Measurements from ENCODE around the gene OPCML.

Gene OPCML

GRCh38 chr11:132914600-132914999, 617.7 kb downstream of the OPCML start:
- H3K4me1 ChIP-seq (ENCODE audit: control insufficient read depth, insufficient read depth, low read length), result no peaks in the 10 kb centered on the region
- H3K9me3 ChIP-seq (ENCODE audit: control insufficient read depth, insufficient read depth, low read length), result no peaks in the 10 kb centered on the region
- no peak overlapping the region for H3K9ac ChIP-seq (ENCODE audit: low read depth, low read length)
- H3K27me3 ChIP-seq (ENCODE audit: control insufficient read depth, insufficient read depth, low read length), result no peaks in the 10 kb centered on the region
- H3K4me3 ChIP-seq (ENCODE audit: low read depth, low read length), result no peak overlapping the region
- no peaks in the 10 kb centered on the region for H3K36me3 ChIP-seq (ENCODE audit: control insufficient read depth, insufficient read depth, low read length)

GRCh38 chr11:132913886-132914285, 618.4 kb downstream of the OPCML start:
- Histone ChIP-seq H3K4me1 (ENCODE audit: control insufficient read depth, insufficient read depth, low read length) (no peaks in the 10 kb centered on the region), H3K4me3 (ENCODE audit: low read depth, low read length) (no peak overlapping the region), H3K9ac (ENCODE audit: low read depth, low read length) (no peak overlapping the region), H3K9me3 (ENCODE audit: control insufficient read depth, insufficient read depth, low read length) (no peaks in the 10 kb centered on the region), H3K27me3 (ENCODE audit: control insufficient read depth, insufficient read depth, low read length) (no peaks in the 10 kb centered on the region), H3K36me3 (ENCODE audit: control insufficient read depth, insufficient read depth, low read length) (no peaks in the 10 kb centered on the region)

DNA sequence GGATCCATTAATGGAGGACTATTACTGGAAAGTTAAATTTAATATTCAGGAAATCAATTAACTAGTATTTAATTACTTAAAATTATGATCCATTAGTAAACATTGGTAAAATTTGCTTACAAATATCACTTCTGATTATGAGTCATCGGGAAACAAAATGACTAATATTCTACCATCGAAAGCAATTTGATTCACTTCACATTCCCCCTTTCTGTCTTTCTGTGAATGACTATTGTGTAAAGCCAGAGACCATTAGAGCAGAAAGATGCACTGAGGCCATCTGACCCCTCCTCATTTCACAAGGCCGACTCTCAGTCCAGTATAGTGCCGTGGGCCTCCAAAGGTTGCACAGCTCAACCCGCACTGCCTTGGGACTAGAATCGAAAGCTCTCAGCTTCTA, 619.0 kb downstream of the OPCML start:
- Histone ChIP-seq H3K27me3 (ENCODE audit: control insufficient read depth, insufficient read depth, low read length) (no peaks in the 10 kb centered on the region), H3K36me3 (ENCODE audit: control insufficient read depth, insufficient read depth, low read length) (no peaks in the 10 kb centered on the region), H3K9me3 (ENCODE audit: control insufficient read depth, insufficient read depth, low read length) (no peaks in the 10 kb centered on the region), H3K4me1 (ENCODE audit: control insufficient read depth, insufficient read depth, low read length) (no peaks in the 10 kb centered on the region), H3K9ac (ENCODE audit: low read depth, low read length) (no peak overlapping the region), H3K4me3 (ENCODE audit: low read depth, low read length) (no peak overlapping the region)

- Histone ChIP-seq H3K9me3 (ENCODE audit: control insufficient read depth, insufficient read depth, low read length) (no peaks in the 10 kb centered on the region), H3K27me3 (ENCODE audit: control insufficient read depth, insufficient read depth, low read length) (no peaks in the 10 kb centered on the region), H3K4me3 (ENCODE audit: low read depth, low read length) (no peak overlapping the region), H3K4me1 (ENCODE audit: control insufficient read depth, insufficient read depth, low read length) (no peaks in the 10 kb centered on the region), H3K9ac (ENCODE audit: low read depth, low read length) (no peak overlapping the region), H3K36me3 (ENCODE audit: control insufficient read depth, insufficient read depth, low read length) (no peaks in the 10 kb centered on the region)
Observed at GRCh38 chr11:132911186-132911585, 621.1 kb downstream of the OPCML start.

DNA sequence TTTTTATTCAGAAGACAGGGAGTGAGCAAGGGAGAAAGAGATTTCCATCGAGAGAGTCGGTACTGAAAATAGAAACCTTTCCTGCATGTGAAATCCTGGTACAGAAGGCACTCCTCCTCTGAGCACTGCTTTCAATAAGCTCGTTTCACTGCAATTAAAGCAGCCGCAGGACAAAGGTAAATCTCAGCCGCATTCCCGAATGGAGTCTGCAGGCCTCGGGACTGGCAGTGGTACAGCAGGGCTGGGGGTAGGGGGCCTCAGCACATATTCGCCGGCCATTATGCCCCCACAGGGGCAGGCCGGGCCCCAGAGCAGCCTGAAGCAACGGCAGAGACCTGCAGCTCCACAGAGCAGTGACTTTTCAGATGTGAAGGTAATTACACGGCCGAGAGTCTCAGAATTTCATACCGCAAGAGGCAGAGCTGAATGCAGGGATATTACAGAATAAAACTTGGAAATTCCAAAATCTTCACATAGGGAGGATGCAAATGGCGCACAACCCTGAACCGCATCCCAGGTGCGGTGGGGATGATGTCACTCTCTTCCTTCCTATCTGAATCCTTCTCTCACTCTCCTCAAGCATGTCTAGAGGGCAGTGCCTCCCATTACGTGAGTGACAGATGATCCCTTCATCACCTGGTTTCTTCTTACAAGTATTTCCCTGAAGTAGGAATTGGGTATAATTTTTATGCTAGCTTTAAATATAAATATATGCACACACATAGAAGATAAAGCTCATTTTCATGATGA, 622.1 kb downstream of the OPCML start:
- Histone ChIP-seq H3K9me3 (ENCODE audit: control insufficient read depth, insufficient read depth, low read length) (no peaks in the 10 kb centered on the region), H3K36me3 (ENCODE audit: control insufficient read depth, insufficient read depth, low read length) (no peaks in the 10 kb centered on the region), H3K27me3 (ENCODE audit: control insufficient read depth, insufficient read depth, low read length) (no peaks in the 10 kb centered on the region), H3K4me1 (ENCODE audit: control insufficient read depth, insufficient read depth, low read length) (no peaks in the 10 kb centered on the region), H3K4me3 (ENCODE audit: low read depth, low read length) (no peak overlapping the region), H3K9ac (ENCODE audit: low read depth, low read length) (no peak overlapping the region)

DNA sequence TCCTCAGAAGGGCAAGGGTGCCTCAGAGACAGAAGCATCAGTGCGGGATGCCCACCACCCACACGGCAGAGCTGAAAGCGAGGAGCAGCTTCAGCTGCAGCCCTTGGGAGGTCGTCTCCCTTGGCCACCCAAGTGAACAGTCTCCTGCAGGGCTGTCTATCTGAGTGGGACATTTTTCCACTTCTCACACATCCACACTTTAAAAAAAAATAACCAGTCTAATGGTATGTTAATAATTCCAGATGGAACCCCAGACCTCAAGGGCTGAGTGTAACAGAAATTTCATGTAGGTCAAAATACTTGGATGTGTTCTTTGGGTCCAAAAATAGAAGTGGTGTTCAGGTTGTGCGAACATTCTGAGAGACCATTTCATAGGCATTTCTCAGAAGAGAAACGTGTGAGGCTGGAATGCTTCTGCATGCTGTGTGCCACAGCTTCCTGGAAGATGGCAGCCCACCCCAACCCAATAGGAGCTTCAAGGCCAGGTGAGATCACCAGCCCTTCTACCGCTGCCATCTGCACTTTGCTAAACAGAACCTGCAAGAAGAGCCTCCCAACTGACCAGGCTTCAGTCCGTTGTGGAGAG, 623.2 kb downstream of the OPCML start:
- no peaks in the 10 kb centered on the region for H3K27me3 ChIP-seq (ENCODE audit: control insufficient read depth, insufficient read depth, low read length)
- no peak overlapping the region for H3K4me3 ChIP-seq (ENCODE audit: low read depth, low read length)
- no peak overlapping the region for H3K9ac ChIP-seq (ENCODE audit: low read depth, low read length)
- H3K4me1 ChIP-seq (ENCODE audit: control insufficient read depth, insufficient read depth, low read length), result no peaks in the 10 kb centered on the region
- H3K9me3 ChIP-seq (ENCODE audit: control insufficient read depth, insufficient read depth, low read length), result no peaks in the 10 kb centered on the region
- no peaks in the 10 kb centered on the region for H3K36me3 ChIP-seq (ENCODE audit: control insufficient read depth, insufficient read depth, low read length)

DNA sequence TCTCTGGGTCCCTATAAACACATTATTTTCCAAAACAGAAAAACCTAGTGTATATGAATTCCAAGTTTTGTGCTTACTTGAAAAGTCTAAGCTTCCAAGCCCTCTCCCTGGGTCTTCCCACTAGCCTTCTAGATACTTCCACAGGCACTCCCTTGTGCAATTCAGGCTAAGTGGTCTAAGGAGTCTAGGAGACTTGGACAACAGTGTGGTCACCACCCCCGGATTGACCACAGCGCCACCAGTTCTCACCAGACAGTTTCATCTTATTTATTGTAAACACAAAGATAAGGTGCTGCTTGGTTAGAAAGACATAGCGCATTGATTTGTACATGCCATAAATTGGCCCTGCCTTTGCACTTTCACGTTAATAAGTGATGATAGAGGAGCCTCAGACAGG, 623.9 kb downstream of the OPCML start:
- Histone ChIP-seq H3K36me3 (ENCODE audit: control insufficient read depth, insufficient read depth, low read length) (no peaks in the 10 kb centered on the region), H3K4me1 (ENCODE audit: control insufficient read depth, insufficient read depth, low read length) (no peaks in the 10 kb centered on the region), H3K4me3 (ENCODE audit: low read depth, low read length) (no peak overlapping the region), H3K9ac (ENCODE audit: low read depth, low read length) (no peak overlapping the region), H3K27me3 (ENCODE audit: control insufficient read depth, insufficient read depth, low read length) (no peaks in the 10 kb centered on the region), H3K9me3 (ENCODE audit: control insufficient read depth, insufficient read depth, low read length) (no peaks in the 10 kb centered on the region)

GRCh38 chr11:132907651-132908413, 624.5 kb downstream of the OPCML start:
- H3K9me3 ChIP-seq (ENCODE audit: control insufficient read depth, insufficient read depth, low read length), result no peaks in the 10 kb centered on the region

DNA sequence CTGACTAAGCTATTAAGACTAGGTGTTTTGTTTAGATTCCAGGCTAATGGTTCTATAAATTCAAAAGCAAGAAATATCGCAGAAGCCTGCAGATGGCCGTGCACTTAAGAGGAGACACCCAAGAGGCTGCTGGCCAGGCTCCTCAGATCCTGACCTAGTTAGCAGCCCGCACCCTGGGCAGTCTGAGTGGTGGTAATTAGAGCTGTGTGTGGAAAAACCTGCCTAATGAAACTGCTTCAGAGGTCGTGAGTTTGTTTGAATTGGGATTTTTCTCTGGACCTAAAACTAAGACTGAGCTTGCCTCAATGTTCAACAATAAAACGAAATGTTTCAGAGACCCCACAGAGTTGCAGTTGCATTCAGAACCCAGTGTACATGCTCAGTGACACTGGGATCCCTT, 627.7 kb downstream of the OPCML start:
- no peak overlapping the region for H3K9ac ChIP-seq (ENCODE audit: low read depth, low read length)
- H3K27me3 ChIP-seq (ENCODE audit: control insufficient read depth, insufficient read depth, low read length), result no peaks in the 10 kb centered on the region
- no peaks in the 10 kb centered on the region for H3K36me3 ChIP-seq (ENCODE audit: control insufficient read depth, insufficient read depth, low read length)
- H3K4me1 ChIP-seq (ENCODE audit: control insufficient read depth, insufficient read depth, low read length), result peaks cover 11% of the 10 kb centered on the region
- H3K4me3 ChIP-seq (ENCODE audit: low read depth, low read length), result no peak overlapping the region
- no peaks in the 10 kb centered on the region for H3K9me3 ChIP-seq (ENCODE audit: control insufficient read depth, insufficient read depth, low read length)

More at GRCh38 chr11:132907651-132908413, 624.5 kb downstream of the OPCML start:
- H3K4me3 ChIP-seq (ENCODE audit: low read depth, low read length), result no peak overlapping the region
- H3K9ac ChIP-seq (ENCODE audit: low read depth, low read length), result no peak overlapping the region
- H3K4me1 ChIP-seq (ENCODE audit: control insufficient read depth, insufficient read depth, low read length), result peaks cover 2% of the 10 kb centered on the region
- H3K36me3 ChIP-seq (ENCODE audit: control insufficient read depth, insufficient read depth, low read length), result no peaks in the 10 kb centered on the region
- H3K27me3 ChIP-seq (ENCODE audit: control insufficient read depth, insufficient read depth, low read length), result no peaks in the 10 kb centered on the region

DNA sequence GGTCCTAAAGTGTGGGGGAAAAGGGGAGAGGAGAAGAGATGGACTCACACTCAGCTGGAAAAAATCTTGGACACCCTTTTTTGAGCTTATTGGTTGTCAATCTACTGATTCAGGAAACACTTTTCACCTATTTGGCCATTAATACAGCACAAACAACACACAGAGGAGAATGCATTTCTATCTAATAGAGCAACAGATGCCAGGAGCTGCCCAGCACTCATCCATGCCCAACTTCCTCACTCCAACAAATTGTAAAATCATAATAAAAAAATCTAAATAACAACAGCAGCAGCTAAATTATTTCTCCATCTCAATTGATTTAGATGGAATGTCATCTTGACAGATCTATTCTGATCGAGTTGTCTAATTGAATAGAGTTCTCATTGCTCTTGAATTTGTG, 628.2 kb downstream of the OPCML start:
- H3K27me3 ChIP-seq (ENCODE audit: control insufficient read depth, insufficient read depth, low read length), result no peaks in the 10 kb centered on the region
- no peaks in the 10 kb centered on the region for H3K36me3 ChIP-seq (ENCODE audit: control insufficient read depth, insufficient read depth, low read length)
- H3K9ac ChIP-seq (ENCODE audit: low read depth, low read length), result no peak overlapping the region
- peaks cover 11% of the 10 kb centered on the region for H3K4me1 ChIP-seq (ENCODE audit: control insufficient read depth, insufficient read depth, low read length)
- H3K9me3 ChIP-seq (ENCODE audit: control insufficient read depth, insufficient read depth, low read length), result no peaks in the 10 kb centered on the region
- no peak overlapping the region for H3K4me3 ChIP-seq (ENCODE audit: low read depth, low read length)

DNA sequence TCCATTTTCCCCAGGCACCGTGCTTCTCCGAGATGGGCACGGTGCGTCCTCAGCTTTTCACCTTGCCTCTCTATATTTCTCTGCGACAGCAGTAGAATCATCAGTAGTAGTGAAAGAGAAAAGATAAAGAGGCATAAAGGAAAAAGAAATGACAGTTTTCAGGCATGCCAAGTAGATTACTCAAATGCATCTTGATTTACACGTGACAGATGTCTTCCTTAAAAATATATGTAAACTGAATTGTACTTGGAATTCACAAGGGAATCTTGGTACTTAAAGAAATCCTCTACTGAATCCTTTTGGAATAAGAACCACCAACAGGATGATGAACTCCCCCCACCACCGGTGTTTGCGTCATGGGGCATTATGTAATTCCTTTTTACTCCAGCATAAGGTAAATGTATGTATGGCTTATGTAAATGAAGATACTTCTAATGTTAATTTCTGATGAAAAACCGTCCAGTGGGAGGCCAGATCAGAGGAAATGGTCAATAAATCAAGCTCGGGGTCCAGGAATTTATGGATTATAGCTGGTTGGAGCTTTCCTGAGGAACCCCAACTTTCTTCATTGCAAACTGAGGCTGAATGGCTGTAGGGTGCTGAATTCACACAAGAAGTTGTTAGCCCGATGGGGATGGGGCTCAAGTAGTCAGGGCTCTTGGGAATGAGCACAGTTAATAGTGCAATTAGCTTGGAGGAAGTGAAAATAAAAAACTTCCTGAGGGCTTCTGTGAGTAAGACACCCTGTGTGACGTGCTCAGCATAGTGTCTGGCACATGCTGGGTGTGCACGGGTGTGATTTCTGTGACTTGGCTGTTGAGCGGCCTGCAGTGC, 630.4 kb downstream of the OPCML start:
- Histone ChIP-seq H3K36me3 (ENCODE audit: control insufficient read depth, insufficient read depth, low read length) (no peaks in the 10 kb centered on the region), H3K27me3 (ENCODE audit: control insufficient read depth, insufficient read depth, low read length) (no peaks in the 10 kb centered on the region), H3K9ac (ENCODE audit: low read depth, low read length) (no peak overlapping the region), H3K4me1 (ENCODE audit: control insufficient read depth, insufficient read depth, low read length) (peaks cover 11% of the 10 kb centered on the region), H3K9me3 (ENCODE audit: control insufficient read depth, insufficient read depth, low read length) (no peaks in the 10 kb centered on the region), H3K4me3 (ENCODE audit: low read depth, low read length) (no peak overlapping the region)
